IMR-90 (cell line): ENCODE results near the gene GRAMD1B. TPM values are rescaled to one million over a fixed set of nuclear protein-coding genes. Genes with fewer than 3 reads are reported as not detected.

Experiments used
- ATAC-seq: fragments of 200-7000 bp; cut with Tn5 transposase; 2 replicates; pipeline ENCODE4 v1.9.1; 2020; ENCODE audit warnings: low read depth, mild to moderate bottlenecking, moderate library complexity
- BruUV-seq: library from RNA; stranded (reverse); fragments of 400-500 nt; replicated peaks from 2 replicates; lab custom pipeline; 2021; lab: Mats Ljungman, UMichigan
- CTCF ChIA-PET: fragments of 300-600 bp; formaldehyde crosslinking; extraction: SDS; loops from one replicate; lab custom pipeline; 2021; ENCODE audit warnings: antibody characterized with exemption; lab: Yijun Ruan, JAX
- POLR2A ChIA-PET: fragments of 300-600 bp; sonication (Branson Sonifier 250); formaldehyde crosslinking; loops from one replicate; lab custom pipeline; 2022; ENCODE audit warnings: antibody characterized with exemption; ENCODE audit not compliant: unreplicated experiment; lab: Charles Lee
- DNase-seq: peaks from one replicate; pipeline ENCODE4 v3.0.0; 2013
- H2AFZ ChIP-seq: replicated peaks from 2 replicates; pipeline ENCODE3; 2013; ENCODE audit warnings: low read length, mild to moderate bottlenecking; ENCODE audit not compliant: poor library complexity
- H2AK5ac ChIP-seq: 2 replicates; pipeline ENCODE4 v1.6.1; 2013; ENCODE audit warnings: low read depth, low read length, inconsistent platforms
- H2AK9ac ChIP-seq: replicated peaks from 2 replicates; pipeline ENCODE3; 2013; ENCODE audit warnings: mild to moderate bottlenecking, low read depth, low read length, moderate library complexity; ENCODE audit not compliant: poor library complexity
- H2BK120ac ChIP-seq: 2 replicates; pipeline ENCODE4 v1.6.1; 2013; ENCODE audit warnings: low read depth, low read length, inconsistent platforms
- H2BK15ac ChIP-seq: 3 replicates; pipeline ENCODE4 v1.6.1; 2013; ENCODE audit warnings: low read depth, low read length, inconsistent platforms
- H2BK20ac ChIP-seq: 2 replicates; pipeline ENCODE4 v1.6.1; 2013; ENCODE audit warnings: low read depth, mild to moderate bottlenecking, inconsistent platforms, low read length, moderate library complexity
- H2BK5ac ChIP-seq: 2 replicates; pipeline ENCODE4 v1.6.1; 2013; ENCODE audit warnings: mild to moderate bottlenecking, low read depth, low read length, inconsistent platforms; ENCODE audit not compliant: poor library complexity, severe bottlenecking
- H3K14ac ChIP-seq: replicated peaks from 2 replicates; pipeline ENCODE4 v1.6.1; 2013; ENCODE audit warnings: low read depth, low read length, inconsistent platforms
- H3K18ac ChIP-seq: 2 replicates; pipeline ENCODE4 v1.6.1; 2013; ENCODE audit warnings: low read depth, low read length, control low read depth
- H3K23ac ChIP-seq: 2 replicates; pipeline ENCODE4 v1.6.1; 2013; ENCODE audit warnings: low read depth, low read length, inconsistent platforms
- H3K27ac ChIP-seq: 2 replicates; pipeline ENCODE4 v1.5.1; 2013; ENCODE audit warnings: mild to moderate bottlenecking, control low read depth, low read length; ENCODE audit not compliant: insufficient read depth
- H3K27me3 ChIP-seq: 2 replicates; pipeline ENCODE4 v1.6.1; 2013; ENCODE audit warnings: low read length; ENCODE audit not compliant: control insufficient read depth, insufficient read depth
- H3K36me3 ChIP-seq: 2 replicates; pipeline ENCODE4 v1.6.1; 2013; ENCODE audit warnings: low read length, mixed read lengths; ENCODE audit not compliant: control insufficient read depth, insufficient read depth
- H3K4ac ChIP-seq: 2 replicates; pipeline ENCODE4 v1.6.1; 2013; ENCODE audit warnings: low read depth, low read length, inconsistent platforms
- H3K4me1 ChIP-seq: 2 replicates; pipeline ENCODE4 v1.6.1; 2013; ENCODE audit warnings: low read length, mixed read lengths; ENCODE audit not compliant: control insufficient read depth, insufficient read depth
- H3K4me2 ChIP-seq: 2 replicates; pipeline ENCODE4 v1.6.1; 2013; ENCODE audit warnings: low read depth, mild to moderate bottlenecking, control low read depth, low read length, moderate library complexity
- H3K4me3 ChIP-seq: 2 replicates; pipeline ENCODE4 v1.5.1; 2013; ENCODE audit warnings: low read depth, mild to moderate bottlenecking, control low read depth, low read length, moderate library complexity; ENCODE audit not compliant: insufficient read depth
- H3K56ac ChIP-seq: 2 replicates; pipeline ENCODE4 v1.6.1; 2013; ENCODE audit warnings: low read length, inconsistent platforms; ENCODE audit not compliant: insufficient read depth; ENCODE audit errors: extremely low read depth
- H3K79me1 ChIP-seq, 2 experiments: 2 replicates each; pipeline ENCODE4 v1.6.1; 2013; ENCODE audit warnings: low read length in 2 of 2, inconsistent platforms in 1 of 2, low read depth in 1 of 2
- H3K9ac ChIP-seq: 2 replicates; pipeline ENCODE4 v1.6.1; 2013; ENCODE audit warnings: low read depth, low read length, control low read depth
- H3K9me1 ChIP-seq: 2 replicates; pipeline ENCODE4 v1.6.1; 2013; ENCODE audit warnings: low read length, inconsistent platforms; ENCODE audit not compliant: insufficient read depth
- H3K9me3 ChIP-seq: 2 replicates; pipeline ENCODE4 v1.6.1; 2013; ENCODE audit warnings: low read length; ENCODE audit not compliant: control insufficient read depth, insufficient read depth
- H4K20me1 ChIP-seq: 2 replicates; pipeline ENCODE4 v1.6.1; 2013; ENCODE audit warnings: low read length, inconsistent platforms; ENCODE audit not compliant: insufficient read depth
- H4K5ac ChIP-seq: 2 replicates; pipeline ENCODE4 v1.6.1; 2013; ENCODE audit warnings: mild to moderate bottlenecking, low read depth, low read length, control low read depth
- H4K8ac ChIP-seq, 2 experiments: 2 replicates each; pipeline ENCODE4 v1.6.1; 2013; ENCODE audit warnings: low read depth in 2 of 2, low read length in 2 of 2, control low read depth in 1 of 2, inconsistent platforms in 1 of 2
- H4K91ac ChIP-seq: 2 replicates; pipeline ENCODE4 v1.6.1; 2013; ENCODE audit warnings: low read depth, low read length, inconsistent platforms; ENCODE audit not compliant: insufficient read depth
- BHLHE40 ChIP-seq: fragments of 150-350 bp; IDR thresholded peaks from 2 replicates; pipeline ENCODE4 v1.6.1; 2016; ENCODE audit warnings: mild to moderate bottlenecking, low read depth, low read length
- CEBPB ChIP-seq: IDR thresholded peaks from 2 replicates; pipeline ENCODE4 v1.6.1; 2012; ENCODE audit warnings: low read depth, low read length, improper control_type of control experiment
- WGBS, 2 experiments: methylation state at CpG; one replicate each; pipeline versions ENCODE4 v1.1.5 to v1.1.7; 2013; ENCODE audit warnings: missing lambda C conversion rate in 2 of 2; ENCODE audit not compliant: insufficient read length in 1 of 2; ENCODE audit errors: extremely low coverage in 2 of 2; 5-methylcytosine and 5-hydroxymethylcytosine counted together
- dilution Hi-C: fragments of 300-500 bp; cut with HindIII; formaldehyde crosslinking; loops from one replicate; pipeline ENCODE4 v1.14.3; 2018; ENCODE audit warnings: low sequenced_read_pairs; ENCODE audit not compliant: unreplicated experiment
- in situ Hi-C: fragments of 300-500 bp; cut with MboI; formaldehyde crosslinking; loops from 3 replicates; pipeline ENCODE4 v1.14.3; 2019; ENCODE audit warnings: low sequenced_read_pairs, inconsistent platforms, mixed read lengths
- intact Hi-C: fragments of 100-400 bp; cut with micrococcal nuclease; formaldehyde crosslinking; loops from 2 replicates; pipeline ENCODE4 v1.10.0; 2022
- polyA plus RNA-seq, 3 experiments: library from polyadenylated mRNA; depleted of rRNA; stranded (reverse); fragments of >200 nt; gene quantifications; 2 replicates each; pipeline ENCODE4 v1.2.3, GENCODE V29; 2012; ENCODE audit warnings: low replicate concordance in 1 of 3
- total RNA-seq: library from RNA; depleted of rRNA; stranded (reverse); fragments of >200 nt; gene quantifications from 2 replicates; pipeline ENCODE4 v1.2.3, GENCODE V29; 2012
- TF ChIP-seq, protein P1 (sequence below): fragments of 150-350 bp; IDR thresholded peaks from 2 replicates; pipeline ENCODE4 v1.6.1; 2016; ENCODE audit warnings: low read depth, mild to moderate bottlenecking, low read length, moderate library complexity, borderline replicate concordance

The GRAMD1B gene
- total and polyA plus RNA-seq, 2 of the 4 experiments (the other 2 are of a cell fraction): 7.1 to 7.2 TPM

DNA sequence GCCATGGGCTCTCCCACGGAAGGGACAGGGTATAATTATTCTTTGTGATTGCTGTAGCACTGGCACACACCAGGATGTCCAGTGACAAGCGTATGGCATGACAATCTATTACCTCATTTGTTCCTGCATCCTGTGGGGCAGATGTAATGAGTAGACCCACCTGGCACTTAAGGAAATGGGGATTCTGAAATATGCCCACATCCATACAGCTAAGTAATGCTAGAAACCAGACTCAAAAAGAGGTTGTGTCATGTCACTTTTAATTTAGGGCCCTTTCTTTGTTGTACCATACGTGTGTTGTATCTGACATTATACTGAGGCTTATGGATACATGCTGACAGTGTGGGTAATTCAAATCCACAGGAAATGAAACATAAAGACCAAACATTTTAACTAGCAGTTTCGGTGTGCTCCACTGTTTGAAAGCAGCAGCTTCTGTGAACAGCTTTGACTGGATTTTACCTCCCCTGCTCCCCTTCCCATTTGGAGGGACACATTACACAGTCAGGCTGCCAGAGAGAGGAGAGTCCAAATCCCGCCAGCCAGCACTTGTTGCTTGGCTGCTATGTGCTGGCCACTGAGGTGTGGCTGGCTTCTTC lies 21.2 kb downstream of the GRAMD1B start:
- WGBS, 2 experiments: no CpG with 5 or more reads among the region's 5 CpGs
- peaks cover 7% of the 10 kb centered on the region for H3K4me1 ChIP-seq
- no peak for DNase-seq
- ChIA-PET POLR2A (interaction anchor here (0.6 kb wide), 1 partner anchor 11 kb away, joined by 3 read pairs; no protein-coding TSS in a partner anchor), CTCF (interaction anchor here (0.6 to 2.1 kb wide), 2 partner anchors 11 to 35 kb away, joined by 3 to 5 read pairs; no protein-coding TSS in a partner anchor)
- in situ Hi-C loops (no loop called here), dilution Hi-C loops (no loop called here), intact Hi-C loops (no loop called here)
- H4K20me1 ChIP-seq: 0 out of 2 replicates have a peak, but pooled peaks cover 5% of the 10 kb centered on the region
- H2BK120ac ChIP-seq: no peak overlapping the region
- H2BK5ac ChIP-seq: no peak overlapping the region
- no peak overlapping the region for H2BK15ac ChIP-seq
- H3K56ac ChIP-seq: no peak overlapping the region
- H3K79me1 ChIP-seq: peaks cover 11 to 39% of the 10 kb centered on the region in 2 experiments; a peak in 3 of 4 replicates
- H3K27me3 ChIP-seq: no peaks in the 10 kb centered on the region
- no peak overlapping the region for H4K8ac ChIP-seq
- no peak overlapping the region for H3K27ac ChIP-seq
- H3K9ac ChIP-seq: no peak overlapping the region
- H4K5ac ChIP-seq: no peak overlapping the region
- H3K36me3 ChIP-seq: no peaks in the 10 kb centered on the region
- H3K4me2 ChIP-seq: no peak overlapping the region
- peaks cover 8% of the 10 kb centered on the region; the same call in 1 of the 2 replicates for H3K9me1 ChIP-seq
- H3K4ac ChIP-seq: no peak overlapping the region
- H3K9me3 ChIP-seq: no peaks in the 10 kb centered on the region
- H3K4me3 ChIP-seq: no peak overlapping the region
- H2AFZ ChIP-seq: no peak overlapping the region
- H3K23ac ChIP-seq: no peak overlapping the region
- no TSS peak for BruUV-seq
- no peak for TF ChIP-seq BHLHE40
- no peak for TF ChIP-seq CEBPB
- TF ChIP-seq, protein P1, sequence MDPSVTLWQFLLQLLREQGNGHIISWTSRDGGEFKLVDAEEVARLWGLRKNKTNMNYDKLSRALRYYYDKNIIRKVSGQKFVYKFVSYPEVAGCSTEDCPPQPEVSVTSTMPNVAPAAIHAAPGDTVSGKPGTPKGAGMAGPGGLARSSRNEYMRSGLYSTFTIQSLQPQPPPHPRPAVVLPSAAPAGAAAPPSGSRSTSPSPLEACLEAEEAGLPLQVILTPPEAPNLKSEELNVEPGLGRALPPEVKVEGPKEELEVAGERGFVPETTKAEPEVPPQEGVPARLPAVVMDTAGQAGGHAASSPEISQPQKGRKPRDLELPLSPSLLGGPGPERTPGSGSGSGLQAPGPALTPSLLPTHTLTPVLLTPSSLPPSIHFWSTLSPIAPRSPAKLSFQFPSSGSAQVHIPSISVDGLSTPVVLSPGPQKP: no peak
- H3K18ac ChIP-seq: no peak overlapping the region
- H3K14ac ChIP-seq: no peak overlapping the region
- no peak overlapping the region for H2BK20ac ChIP-seq
- no peak overlapping the region for H2AK9ac ChIP-seq
- no peak overlapping the region for H2AK5ac ChIP-seq
- no peak for ATAC-seq
- no peak overlapping the region for H4K91ac ChIP-seq
